GM18907 (cell line): ENCODE results near the gene KRTAP10-6.
"Not testable (repeated sequence)": the region's sequence is repeated elsewhere in the genome, so short reads cannot be mapped to it uniquely, and the experiment has no call there.

Source experiments
- ATAC-seq: cut with Tn5 transposase; IDR thresholded peaks from one replicate; pipeline ENCODE4 v1.9.1; 2021; ENCODE audit warnings: mild to moderate bottlenecking, moderate library complexity; ENCODE audit not compliant: unreplicated experiment

KRTAP10-6 gene

DNA sequence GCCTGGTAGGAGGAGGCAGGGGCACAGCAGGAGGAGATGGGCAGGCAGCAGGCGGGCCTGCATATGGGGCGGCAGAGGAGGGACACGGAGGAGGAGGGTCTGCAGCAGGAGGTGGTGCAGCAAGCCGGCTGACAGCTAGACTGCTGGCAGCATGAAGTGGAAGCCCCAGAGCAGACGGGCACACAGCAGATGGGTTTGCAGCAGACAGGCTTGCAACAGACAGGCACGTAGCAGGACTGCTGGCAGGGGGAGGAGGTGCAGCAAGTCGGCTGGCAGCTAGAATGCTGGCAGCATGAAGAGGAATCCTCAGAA, 12.5 kb downstream of the KRTAP10-6 start:
- no peak for ATAC-seq

DNA sequence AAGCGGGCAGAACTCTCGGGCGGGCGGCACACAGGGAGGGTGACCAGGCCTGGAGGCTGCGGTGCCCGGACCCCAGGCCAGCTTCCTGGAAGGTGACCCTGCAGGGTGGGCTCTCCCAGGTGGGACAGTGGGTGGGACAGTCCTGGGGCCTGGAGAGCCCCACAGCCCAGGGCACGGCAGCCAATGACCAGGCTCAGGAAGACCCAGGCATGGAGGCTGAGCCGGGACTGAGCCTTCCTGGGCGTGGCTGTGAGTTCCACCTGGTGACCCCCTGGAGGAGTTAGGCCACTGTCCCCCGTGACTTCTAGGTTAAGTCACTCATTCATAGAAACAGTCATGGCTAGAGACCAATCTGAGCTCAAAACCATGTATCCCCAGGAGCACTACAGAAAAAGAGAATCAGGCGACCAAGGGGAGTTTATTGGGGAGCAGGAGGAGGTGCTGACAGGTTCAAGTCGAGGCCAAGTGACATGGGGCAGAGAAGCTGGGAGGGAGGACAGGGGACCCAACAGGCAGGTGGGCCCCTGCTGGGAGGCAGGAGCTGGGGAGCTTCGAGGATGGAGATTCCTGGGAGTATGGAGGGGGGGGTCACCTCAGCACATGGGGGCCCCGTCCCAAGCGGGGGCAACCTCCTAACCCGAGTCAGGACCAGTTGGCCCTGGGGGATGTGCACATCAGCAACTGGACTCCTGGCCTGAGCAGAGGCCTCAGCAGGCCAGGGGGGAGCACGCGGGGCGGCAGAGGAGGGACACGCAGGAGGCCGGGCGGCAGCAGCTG, 13.1 kb downstream of the KRTAP10-6 start:
- no peak for ATAC-seq

GRCh38 chr21:44578371-44579055, 13.8 kb downstream of the KRTAP10-6 start:
- no peak for ATAC-seq

GRCh38 chr21:44576025-44576420, 16.3 kb downstream of the KRTAP10-6 start:
- ATAC-seq: no peak

DNA sequence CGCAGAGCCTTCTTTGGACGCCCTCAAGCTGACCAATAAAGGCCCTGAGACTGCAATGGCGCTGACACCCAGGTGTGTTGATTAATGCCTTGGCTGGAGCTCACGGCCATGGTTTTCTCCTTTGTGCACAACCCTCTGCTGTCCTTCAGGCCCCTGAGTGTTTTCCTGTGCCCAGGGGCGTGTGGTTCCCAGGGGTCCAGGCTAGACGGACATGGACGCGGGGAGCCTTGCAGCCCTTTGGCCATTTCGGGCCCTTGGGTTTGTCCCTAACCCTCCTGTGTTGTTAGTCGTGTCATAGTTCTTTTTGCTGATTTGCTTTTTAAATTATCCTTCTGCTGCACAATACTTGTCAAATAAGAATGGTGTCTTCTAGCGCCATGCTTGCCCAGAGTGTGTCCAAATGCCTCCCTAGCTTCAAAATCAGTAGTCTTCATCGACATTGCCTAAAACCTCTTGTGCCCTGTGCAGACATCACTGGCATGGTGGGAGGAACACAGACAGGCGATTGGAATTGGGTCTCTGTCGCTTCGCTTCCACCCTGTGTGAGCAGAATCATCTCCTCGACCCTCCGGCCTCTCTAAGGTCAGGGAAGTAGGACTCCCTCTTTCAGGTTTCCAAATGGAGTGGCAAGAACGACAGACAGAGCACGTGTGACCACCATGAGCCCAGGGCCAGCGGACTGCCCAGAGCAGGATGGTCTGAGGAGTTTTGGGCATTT, 16.8 kb downstream of the KRTAP10-6 start:
- ATAC-seq: no peak

GRCh38 chr21:44574457-44575306, 17.6 kb downstream of the KRTAP10-6 start:
- ATAC-seq: no peak

GRCh38 chr21:44573630-44574456, 18.5 kb downstream of the KRTAP10-6 start, which contains the start of gene KRTAP10-4:
TSS of gene KRTAP10-4 (plus strand) at chr21:44573729. CDS start at chr21:44573759, 30 bp downstream.
- not testable (repeated sequence) for ATAC-seq

- ATAC-seq: no peak
Measured at GRCh38 chr21:44572959-44573583, 19.2 kb downstream of the KRTAP10-6 start.

GRCh38 chr21:44571844-44572782, 20.2 kb downstream of the KRTAP10-6 start:
- ATAC-seq: no peak

- ATAC-seq: no peak
Measured at GRCh38 chr21:44571296-44571695, 21.0 kb downstream of the KRTAP10-6 start.

DNA sequence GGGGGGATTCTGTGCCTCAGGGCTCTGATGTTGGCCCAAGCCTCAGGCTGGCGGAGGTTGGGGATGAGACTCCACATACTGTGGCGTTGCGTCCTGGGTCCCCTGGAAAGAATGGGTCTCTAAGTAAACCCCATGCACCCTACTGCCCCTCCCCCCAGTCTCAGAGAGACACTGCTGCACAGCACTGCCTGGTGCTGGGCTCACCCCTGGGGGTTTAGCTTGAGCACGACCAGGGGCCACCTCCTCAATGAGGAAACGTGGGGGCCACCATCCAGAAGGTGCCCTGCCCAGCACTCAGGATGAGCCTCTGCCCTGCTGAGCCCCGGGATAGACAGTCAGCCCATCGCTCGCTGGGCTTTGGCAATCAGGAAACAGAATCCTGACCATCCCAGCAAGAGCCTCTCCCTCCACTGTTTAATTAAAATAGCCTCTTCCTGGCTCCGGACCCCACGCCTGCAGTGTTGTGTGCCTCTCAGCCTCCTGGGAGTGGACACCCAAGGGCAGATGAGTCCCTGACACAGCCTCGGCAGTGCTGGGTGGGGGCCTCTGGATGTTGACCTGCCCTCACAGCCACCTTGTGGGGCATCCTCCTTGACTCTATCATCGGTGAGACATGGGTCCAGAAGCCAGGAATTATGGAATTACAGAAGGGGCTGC, 22.3 kb downstream of the KRTAP10-6 start:
- no peak for ATAC-seq

DNA sequence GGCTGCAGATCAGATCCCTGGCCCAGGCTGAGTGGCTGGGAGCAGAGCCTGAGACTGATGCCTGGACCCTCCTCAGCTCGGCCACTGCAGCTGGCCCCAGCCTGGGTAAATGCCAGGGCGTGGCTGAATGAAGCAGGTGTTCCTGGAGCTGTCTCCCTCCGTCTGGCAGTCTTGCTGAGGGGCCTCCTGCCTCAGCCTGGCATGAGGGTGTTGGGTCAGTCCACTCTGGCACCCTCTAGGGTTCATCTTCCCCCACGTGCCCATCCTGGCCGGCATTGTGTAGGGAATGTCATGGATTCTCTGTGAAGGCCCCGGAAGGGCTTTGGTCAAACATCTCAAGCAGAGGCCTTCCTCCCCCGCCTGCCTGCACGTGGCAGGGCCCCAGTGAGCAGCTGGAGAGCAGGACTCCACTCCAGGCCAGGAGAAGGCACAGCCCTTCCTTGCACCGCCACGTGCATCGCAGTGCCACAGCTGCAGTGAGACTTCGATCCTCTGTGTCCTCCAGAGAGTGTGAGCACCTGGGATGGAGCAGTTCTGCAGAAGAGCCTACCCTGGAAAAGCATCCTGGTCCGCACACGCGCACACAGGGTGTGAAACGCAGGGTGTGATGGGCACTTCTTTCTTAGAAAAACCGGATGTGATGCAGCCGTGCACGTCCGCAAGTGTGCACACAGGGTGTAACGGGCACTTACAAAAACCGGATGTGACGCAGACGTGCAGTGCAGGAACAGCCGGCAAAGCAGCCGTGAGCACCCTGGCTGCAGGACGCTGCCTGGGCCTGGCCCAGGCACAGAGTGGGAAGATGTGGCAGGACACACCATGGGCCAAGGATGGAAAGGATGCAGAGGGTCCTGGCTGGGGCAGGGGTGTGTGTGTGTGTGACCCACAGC, 23.4 kb downstream of the KRTAP10-6 start:
- no peak for ATAC-seq

GRCh38 chr21:44568261-44568660, 24.0 kb downstream of the KRTAP10-6 start:
- no peak for ATAC-seq

DNA sequence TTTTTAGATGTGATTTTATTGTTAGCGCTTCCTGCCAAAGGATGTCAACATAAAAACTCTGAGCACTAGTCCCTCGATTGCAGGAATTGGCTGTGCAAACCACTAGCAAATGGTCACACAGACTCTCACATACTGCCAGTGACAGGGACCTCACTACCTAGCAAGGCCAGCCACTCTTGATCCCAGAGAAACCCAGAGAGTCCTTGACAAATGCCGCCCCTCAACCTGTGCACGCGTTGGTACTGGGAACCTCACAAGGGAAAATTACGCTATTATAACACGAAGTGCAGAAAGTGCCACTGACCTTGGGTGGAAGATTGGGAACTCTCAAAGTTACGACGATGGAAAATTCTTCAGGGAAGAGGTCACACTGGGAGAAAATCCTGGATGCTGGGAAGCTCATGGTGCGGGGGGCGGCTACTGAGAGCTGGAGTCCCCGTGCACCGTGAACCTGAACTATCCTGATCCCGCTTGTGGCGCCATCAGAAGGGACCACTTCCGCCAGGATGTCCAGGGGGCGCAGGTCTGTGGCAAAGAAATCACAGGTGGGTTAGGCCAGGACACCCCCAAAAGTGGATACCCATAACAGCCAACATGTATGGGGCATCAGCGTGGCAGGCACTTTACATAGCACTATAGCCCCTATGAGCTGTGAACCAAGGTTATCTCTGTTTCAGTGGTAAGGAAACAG, 24.7 kb downstream of the KRTAP10-6 start:
- ATAC-seq: no peak

- no peak for ATAC-seq
Measured at GRCh38 chr21:44566403-44566802, 25.9 kb downstream of the KRTAP10-6 start.

GRCh38 chr21:44564886-44565598, 27.3 kb downstream of the KRTAP10-6 start:
- ATAC-seq: no peak
